Ovary (tissue), 9 donors: ENCODE measurements around the gene BAHCC1. TPM values are rescaled to one million over a fixed set of nuclear protein-coding genes. Genes with fewer than 3 reads are reported as not detected.

Experiments used
- DNase-seq, 5 donors: peaks; one replicate each; pipeline ENCODE4 v3.0.0-alpha.2; 2019 to 2020
- H3K27ac ChIP-seq, 2 donors: fragments of 200-600 bp; one replicate each; pipeline versions ENCODE4 v1.5.1 to v1.8.0; 2019 to 2022
- H3K27me3 ChIP-seq: fragments of 200-600 bp; one replicate; pipeline ENCODE4 v1.8.0; 2022
- H3K36me3 ChIP-seq: fragments of 200-600 bp; sonication (generic); one replicate; pipeline ENCODE4 v1.5.1; 2019
- H3K4me1 ChIP-seq: one replicate; pipeline ENCODE4 v1.8.1; 2013; ENCODE audit warnings: mild to moderate bottlenecking, moderate library complexity; ENCODE audit not compliant: insufficient read depth
- H3K4me3 ChIP-seq: fragments of 200-600 bp; sonication (generic); one replicate; pipeline ENCODE4 v1.5.1; 2017
- H3K9me3 ChIP-seq, 2 donors: fragments of 200-600 bp in 1 of 2; sonication (generic) in 1 of 2; one replicate each; pipeline versions ENCODE4 v1.5.1 to v1.8.1; 2013 to 2019; ENCODE audit warnings: mild to moderate bottlenecking in 1 of 2, moderate library complexity in 1 of 2
- CTCF ChIP-seq, 3 donors: fragments of 450-650 bp in 2 of 3; fragments of 200-600 bp in 1 of 3; IDR thresholded peaks; one replicate each; pipeline versions ENCODE4 v1.5.1 to v1.8.0; 2016 to 2022; ENCODE audit warnings: antibody characterized with exemption in 3 of 3, mild to moderate bottlenecking in 1 of 3
- EP300 ChIP-seq: sonication (generic); formaldehyde crosslinking; IDR thresholded peaks from one replicate; pipeline ENCODE4 v1.6.1; 2017; ENCODE audit warnings: antibody characterized with exemption
- POLR2A ChIP-seq: fragments of 450-650 bp; IDR thresholded peaks from one replicate; pipeline ENCODE4 v1.6.1; 2017; ENCODE audit warnings: antibody characterized with exemption, mild to moderate bottlenecking, moderate library complexity
- WGBS, 3 donors: extraction: QIAGEN DNeasy Blood & Tissue Kit in 1 of 3; methylation state at CpG; one replicate each; pipeline versions ENCODE4 v1.1.5 to v1.1.7; 2013 to 2017; 5-methylcytosine and 5-hydroxymethylcytosine counted together
- intact Hi-C, 4 donors: fragments of 100-400 bp; cut with DNase I; formaldehyde crosslinking; loops; one replicate each; pipeline versions ENCODE4 v1.11.0 to v1.15.1; 2022 to 2023
- polyA plus RNA-seq, 2 donors: library from polyadenylated mRNA; stranded (reverse); fragments of 200-250 nt in 1 of 2; fragments of 350-450 nt in 1 of 2; fragmentation: Illumina TruSeq in 1 of 2; extraction: RNeasy Lipid Tissue Mini Kit (QIAGEN cat#74804) in 1 of 2; gene quantifications; one replicate each; pipeline ENCODE4 v1.2.3, GENCODE V29; 2013 to 2014
- total RNA-seq, 7 donors: library from RNA; depleted of rRNA in 2 of 7; stranded (reverse); fragments of >200 nt in 2 of 7; fragmentation: NEBNext Ultra II Directional in 3 of 7; extraction: Animal tissue kit (Norgen Biotek cat#: 25700) in 3 of 7; gene quantifications; one replicate each; pipeline versions ENCODE4 v1.1.0 to v1.2.4, GENCODE V29; 2016 to 2023
- donor health status: DM: no; HTN: no; CAD: no; lungs with moderate emphysema.
- donor health status: DM: no; HTN: no; CAD: no.
- donor health status: Bipolar disorder and iron deficiency.
- donor health status: DM: yes; HTN: yes; CAD: no.
- donor health status: DM: no; HTN: no; CAD: no.
- donor health status: DM: yes; HTN: yes; CAD: no.

The BAHCC1 gene
- total and polyA plus RNA-seq, 9 donors, result 1.9 to 31.9 (median 18.4) TPM

- WGBS, 3 donors, result 93 to 95% (median 94%) methylated on average over 31 to 32 of the region's 32 CpGs
- no peaks in the 10 kb centered on the region for H3K9me3 ChIP-seq
- TF ChIP-seq CTCF (IDR thresholded peaks at IDR 0.05) (no peak), POLR2A (no peak), EP300 (no peak)
- no peak overlapping the region for H3K27ac ChIP-seq
- intact Hi-C loops, result no loop called here
- no peak overlapping the region for H3K4me3 ChIP-seq
- H3K27me3 ChIP-seq, result no peaks in the 10 kb centered on the region
- DNase-seq, result peak in 2 of 5 donors; percentile 9 to 38
- no peaks in the 10 kb centered on the region for H3K36me3 ChIP-seq
- peaks cover 7% of the 10 kb centered on the region for H3K4me1 ChIP-seq
These were observed 11.5 kb upstream of the BAHCC1 start for GRCh38 chr17:81383504-81384421.

- H3K9me3 ChIP-seq, result no peaks in the 10 kb centered on the region
- H3K4me1 ChIP-seq, result peaks cover 7% of the 10 kb centered on the region
- no peak overlapping the region for H3K27ac ChIP-seq
- intact Hi-C loops, result no loop called here
- H3K4me3 ChIP-seq, result no peak overlapping the region
- H3K27me3 ChIP-seq, result no peaks in the 10 kb centered on the region
- TF ChIP-seq EP300 (no peak), CTCF (IDR thresholded peaks at IDR 0.05) (no peak), POLR2A (no peak)
- no peaks in the 10 kb centered on the region for H3K36me3 ChIP-seq
- WGBS, 3 donors, result 87 to 88% (median 87%) methylated on average over 7 of the region's 7 CpGs
- DNase-seq, result peak in 4 of 5 donors; percentile 17 to 37 (median 32)
These were observed 10.3 kb upstream of the BAHCC1 start for GRCh38 chr17:81384929-81385319.

- H3K4me3 ChIP-seq, result no peak overlapping the region
- H3K27ac ChIP-seq, result peak overlapping the region; percentile 61 to 83
- intact Hi-C loops, result no loop called here
- peaks cover 10% of the 10 kb centered on the region for H3K4me1 ChIP-seq
- no peaks in the 10 kb centered on the region for H3K27me3 ChIP-seq
- H3K36me3 ChIP-seq, result no peaks in the 10 kb centered on the region
- TF ChIP-seq EP300, result no peak
- no peak for TF ChIP-seq POLR2A
- TF ChIP-seq CTCF (IDR thresholded peaks at IDR 0.05), result no peak
- 55 to 79% (median 70%) methylated on average over 24 of the region's 24 CpGs for WGBS, 3 donors
- H3K9me3 ChIP-seq, result no peaks in the 10 kb centered on the region
- peak; percentile 38 to 54 (median 49) for DNase-seq
These were observed 9.7 kb upstream of the BAHCC1 start for GRCh38 chr17:81385320-81386111.

- intact Hi-C loops, result no loop called here
- peaks cover 13% of the 10 kb centered on the region for H3K4me1 ChIP-seq
These were observed 9.1 kb upstream of the BAHCC1 start for GRCh38 chr17:81386141-81386645.

More at GRCh38 chr17:81386141-81386645, 9.1 kb upstream of the BAHCC1 start:
- H3K9me3 ChIP-seq, result no peaks in the 10 kb centered on the region
- 36 to 51% (median 48%) methylated on average over 9 to 15 of the region's 15 CpGs for WGBS, 3 donors
- peak overlapping the region; percentile 61 to 83 for H3K27ac ChIP-seq
- H3K4me3 ChIP-seq, result peak overlapping the region; percentile 57
- H3K36me3 ChIP-seq, result no peaks in the 10 kb centered on the region
- H3K27me3 ChIP-seq, result no peaks in the 10 kb centered on the region
- no peak for TF ChIP-seq POLR2A
- no peak for TF ChIP-seq EP300
- TF ChIP-seq CTCF (IDR thresholded peaks at IDR 0.05), result no peak
- peak in 1 of 5 donors; percentile 32 for DNase-seq
